H1 (cell line): ENCODE data around the gene APLP2. TPM values are rescaled to one million over a fixed set of nuclear protein-coding genes. Genes with fewer than 3 reads are reported as not detected.

Source experiments
- CTCF ChIA-PET: fragments of 300-600 bp; sonication (Branson Sonifier 250); formaldehyde crosslinking; loops from one replicate; lab custom pipeline; 2021; ENCODE audit not compliant: partially characterized antibody; lab: Charles Lee
- POLR2A ChIA-PET: fragments of 300-600 bp; sonication (Branson Sonifier 250); formaldehyde crosslinking; loops from one replicate; lab custom pipeline; 2021; ENCODE audit warnings: inconsistent platforms; ENCODE audit not compliant: partially characterized antibody; lab: Charles Lee
- DNase-seq, 2 experiments: peaks; one replicate each; pipeline versions ENCODE4 v3.0.0 to v3.0.0-alpha.2; 2010 to 2022; ENCODE audit warnings: low spot score in 2 of 2, low read depth in 1 of 2, mixed read lengths in 1 of 2
- FAIRE-seq: peaks from 2 replicates; lab custom pipeline; 2011; peaks lifted over from hg19 to GRCh38; lab: Jason Lieb, UNC
- H2AFZ ChIP-seq: 2 replicates; pipeline ENCODE4 v1.8.1; 2012; ENCODE audit warnings: low read length, inconsistent platforms
- H2AK5ac ChIP-seq: 2 replicates; pipeline ENCODE4 v1.6.1; 2013; ENCODE audit warnings: low read depth, low read length
- H2BK120ac ChIP-seq: replicated peaks from 2 replicates; pipeline ENCODE3; 2013; ENCODE audit warnings: low read depth, low read length, inconsistent platforms
- H2BK12ac ChIP-seq: 2 replicates; pipeline ENCODE4 v1.6.1; 2013; ENCODE audit warnings: low read depth, low read length
- H2BK15ac ChIP-seq: 2 replicates; pipeline ENCODE4 v1.6.1; 2013; ENCODE audit warnings: low read length
- H2BK20ac ChIP-seq: 2 replicates; pipeline ENCODE4 v1.6.1; 2013; ENCODE audit warnings: low read length
- H2BK5ac ChIP-seq: 2 replicates; pipeline ENCODE4 v1.6.1; 2013; ENCODE audit warnings: low read depth, low read length
- H3K14ac ChIP-seq: 2 replicates; pipeline ENCODE4 v1.6.1; 2013; ENCODE audit warnings: inconsistent platforms; ENCODE audit not compliant: insufficient read length
- H3K18ac ChIP-seq: 2 replicates; pipeline ENCODE4 v1.6.1; 2013; ENCODE audit warnings: low read length; ENCODE audit errors: extremely low read depth
- H3K23ac ChIP-seq: 2 replicates; pipeline ENCODE4 v1.6.1; 2013; ENCODE audit warnings: inconsistent platforms; ENCODE audit not compliant: insufficient read length
- H3K23me2 ChIP-seq: 2 replicates; pipeline ENCODE4 v1.6.1; 2013; ENCODE audit warnings: low read depth, low read length
- H3K27ac ChIP-seq: 2 replicates; pipeline ENCODE4 v1.6.1; 2011; ENCODE audit warnings: low read depth, low read length, inconsistent platforms
- H3K27me3 ChIP-seq, 4 experiments: replicated peaks in 1 of 4; 1 replicate in 1 of 4; 2 replicates in 3 of 4; pipeline versions ENCODE4 v1.6.1 to v1.8.1; 2011 to 2013; ENCODE audit warnings: low read length in 3 of 4, mild to moderate bottlenecking in 3 of 4, inconsistent platforms in 2 of 4, mixed read lengths in 2 of 4, moderate library complexity in 1 of 4; ENCODE audit not compliant: control insufficient read depth in 3 of 4, insufficient read depth in 3 of 4; ENCODE audit errors: extremely low read depth in 1 of 4
- H3K36me3 ChIP-seq, 4 experiments: 2 replicates each; pipeline versions ENCODE4 v1.6.1 to v1.8.1; 2011 to 2013; ENCODE audit warnings: mild to moderate bottlenecking in 4 of 4, low read length in 3 of 4, moderate library complexity in 2 of 4, control low read depth in 1 of 4, inconsistent platforms in 1 of 4; ENCODE audit not compliant: insufficient read depth in 4 of 4, control insufficient read depth in 2 of 4
- H3K4ac ChIP-seq: replicated peaks from 2 replicates; pipeline ENCODE3; 2013; ENCODE audit warnings: low read length, low read depth, mixed read lengths, inconsistent platforms; ENCODE audit not compliant: insufficient read length
- H3K4me1 ChIP-seq, 4 experiments: replicated peaks in 1 of 4; 1 replicate in 1 of 4; 2 replicates in 3 of 4; pipeline versions ENCODE4 v1.6.1 to v1.8.1; 2011 to 2013; ENCODE audit warnings: low read length in 3 of 4, inconsistent platforms in 2 of 4, mixed read lengths in 1 of 4; ENCODE audit not compliant: insufficient read depth in 4 of 4, control insufficient read depth in 3 of 4
- H3K4me2 ChIP-seq, 2 experiments: 2 replicates each; pipeline versions ENCODE4 v1.6.1 to v1.8.1; 2011 to 2013; ENCODE audit warnings: low read depth in 2 of 2, low read length in 2 of 2, control low read depth in 1 of 2, inconsistent platforms in 1 of 2, mild to moderate bottlenecking in 1 of 2; ENCODE audit not compliant: insufficient read depth in 1 of 2
- H3K4me3 ChIP-seq, 4 experiments: fragments of 200-600, 300-600 bp in 1 of 4; sonication (generic), shearing (Covaris generic), sonication (Bioruptor Twin) in 1 of 4; 2 replicates each; pipeline versions ENCODE4 v1.5.1 to v1.8.1; 2011 to 2016; ENCODE audit warnings: low read length in 4 of 4, low read depth in 3 of 4, control low read depth in 2 of 4, inconsistent platforms in 2 of 4, mild to moderate bottlenecking in 2 of 4, mixed read lengths in 1 of 4, moderate library complexity in 1 of 4; ENCODE audit not compliant: insufficient read depth in 2 of 4; ENCODE audit errors: extremely low read depth in 1 of 4
- H3K56ac ChIP-seq: replicated peaks from 2 replicates; pipeline ENCODE3; 2013; ENCODE audit warnings: low read depth, mild to moderate bottlenecking, mixed read lengths, low read length, inconsistent platforms; ENCODE audit not compliant: insufficient read length
- H3K79me1 ChIP-seq: 2 replicates; pipeline ENCODE4 v1.6.1; 2013; ENCODE audit warnings: low read depth, low read length, control low read depth
- H3K79me2 ChIP-seq, 2 experiments: 2 replicates each; pipeline versions ENCODE4 v1.6.1 to v1.8.1; 2012 to 2013; ENCODE audit warnings: low read length in 2 of 2, mild to moderate bottlenecking in 2 of 2, inconsistent platforms in 1 of 2; ENCODE audit not compliant: insufficient read depth in 2 of 2, control insufficient read depth in 1 of 2
- H3K9ac ChIP-seq, 4 experiments: replicated peaks in 1 of 4; 1 replicate in 1 of 4; 2 replicates in 3 of 4; pipeline versions ENCODE4 v1.6.1 to v1.8.1; 2011 to 2013; ENCODE audit warnings: low read depth in 3 of 4, low read length in 3 of 4, control low read depth in 2 of 4, mild to moderate bottlenecking in 2 of 4, moderate library complexity in 2 of 4, inconsistent platforms in 1 of 4; ENCODE audit errors: extremely low read depth in 1 of 4
- H3K9me3 ChIP-seq, 2 experiments: 2 replicates each; pipeline versions ENCODE4 v1.6.1 to v1.8.1; 2012 to 2013; ENCODE audit warnings: mild to moderate bottlenecking in 2 of 2, moderate library complexity in 2 of 2, control low read depth in 1 of 2, inconsistent platforms in 1 of 2, low read depth in 1 of 2, low read length in 1 of 2, mixed read lengths in 1 of 2; ENCODE audit not compliant: insufficient read depth in 2 of 2
- H4K20me1 ChIP-seq, 2 experiments: replicated peaks in 1 of 2; 2 replicates each; pipeline versions ENCODE3 to v1.8.1; 2011 to 2013; ENCODE audit warnings: inconsistent platforms in 2 of 2, low read length in 2 of 2, mild to moderate bottlenecking in 1 of 2; ENCODE audit not compliant: insufficient read depth in 2 of 2, control insufficient read depth in 1 of 2
- H4K5ac ChIP-seq: 2 replicates; pipeline ENCODE4 v1.6.1; 2013; ENCODE audit warnings: low read length, low read depth, mixed read lengths, inconsistent platforms; ENCODE audit not compliant: insufficient read length
- H4K8ac ChIP-seq: 2 replicates; pipeline ENCODE4 v1.8.0; 2013; ENCODE audit warnings: mild to moderate bottlenecking, moderate library complexity, low read length, inconsistent platforms; ENCODE audit not compliant: insufficient read depth; ENCODE audit errors: extremely low read depth
- H4K91ac ChIP-seq: replicated peaks from 2 replicates; pipeline ENCODE3; 2013; ENCODE audit warnings: low read length, mixed read lengths, inconsistent platforms; ENCODE audit not compliant: insufficient read length
- BACH1 ChIP-seq: IDR thresholded peaks from 2 replicates; pipeline ENCODE4 v1.6.1; 2012; ENCODE audit warnings: low read length, improper control_type of control experiment
- CBX5 ChIP-seq: fragments of 300-800, 300-1000 bp; sonication (generic); IDR thresholded peaks from 2 replicates; pipeline ENCODE4 v1.7.1; 2016; ENCODE audit warnings: antibody characterized with exemption, low read length, low read depth
- CREB1 ChIP-seq: IDR thresholded peaks from 2 replicates; pipeline ENCODE4 v1.6.1; 2012; ENCODE audit warnings: inconsistent platforms
- EP300 ChIP-seq, 2 experiments: IDR thresholded peaks; 1 replicate in 1 of 2; 2 replicates in 1 of 2; pipeline ENCODE4 v1.6.1; 2011 to 2012; ENCODE audit warnings: low read depth in 2 of 2, low read length in 2 of 2, mild to moderate bottlenecking in 2 of 2, borderline replicate concordance in 1 of 2, inconsistent platforms in 1 of 2, moderate library complexity in 1 of 2
- NANOG ChIP-seq: IDR thresholded peaks from 2 replicates; pipeline ENCODE4 v1.6.1; 2011; ENCODE audit warnings: low read length, low read depth, mild to moderate bottlenecking, inconsistent platforms; ENCODE audit not compliant: insufficient read depth, poor library complexity, severe bottlenecking
- RAD21 ChIP-seq, 2 experiments: IDR thresholded peaks in 1 of 2; conservative IDR thresholded peaks in 1 of 2; 2 replicates each; pipeline ENCODE4 v1.6.1; 2011; ENCODE audit warnings: low read depth in 2 of 2, low read length in 2 of 2, improper control_type of control experiment in 1 of 2, inconsistent platforms in 1 of 2, mild to moderate bottlenecking in 1 of 2, moderate library complexity in 1 of 2
- SRF ChIP-seq: IDR thresholded peaks from 2 replicates; pipeline ENCODE4 v1.6.1; 2011; ENCODE audit warnings: mild to moderate bottlenecking, low read depth, low read length, moderate library complexity
- SUZ12 ChIP-seq: fragments of 200-600 bp; sonication (generic); IDR thresholded peaks from 2 replicates; pipeline ENCODE4 v1.6.1; 2012; ENCODE audit warnings: mild to moderate bottlenecking, inconsistent platforms, low read length, moderate library complexity, mixed read lengths
- TEAD4 ChIP-seq: IDR thresholded peaks from 2 replicates; pipeline ENCODE4 v1.6.1; 2012; ENCODE audit warnings: low read depth, low read length, inconsistent platforms, mixed read lengths
- WGBS, 2 experiments: shearing (Covaris generic) in 1 of 2; methylation state at CpG; one replicate each; pipeline versions ENCODE4 v1.1.6 to v1.1.7; 2013 to 2015; ENCODE audit warnings: low lambda C conversion rate in 2 of 2, mixed read lengths in 2 of 2, inconsistent platforms in 1 of 2, low coverage in 1 of 2, missing lambda C conversion rate in 1 of 2; ENCODE audit not compliant: insufficient replicate concordance in 2 of 2, insufficient coverage in 1 of 2, insufficient read length in 1 of 2; ENCODE audit errors: extremely low coverage in 1 of 2, missing lambda C conversion rate in 1 of 2; 5-methylcytosine and 5-hydroxymethylcytosine counted together
- polyA plus RNA-seq, 7 experiments: library from polyadenylated mRNA; depleted of rRNA in 3 of 7; stranded (reverse) in 5 of 7; unstranded in 2 of 7; fragments of >200 nt in 5 of 7; fragments of 200-250 nt in 2 of 7; gene quantifications; 1 replicate in 5 of 7; 2 replicates in 1 of 7; 4 replicates in 1 of 7; pipeline versions ENCODE4 v1.2.1 to v1.2.3, GENCODE V29; 2011 to 2013; ENCODE audit warnings: missing spikeins in 2 of 7, mixed read lengths in 2 of 7
- total RNA-seq: library from RNA; stranded (reverse); fragmentation: NEBNext Ultra II Directional; extraction: Animal tissue kit (Norgen Biotek cat#: 25700); gene quantifications from 2 replicates; pipeline ENCODE4 v1.2.1, GENCODE V29; 2021

Gene APLP2
- total and polyA plus RNA-seq, 2 of the 8 experiments (the other 6 are each of a cell fraction or from before 2014, with no cell fraction given), result 222 to 315 TPM

DNA sequence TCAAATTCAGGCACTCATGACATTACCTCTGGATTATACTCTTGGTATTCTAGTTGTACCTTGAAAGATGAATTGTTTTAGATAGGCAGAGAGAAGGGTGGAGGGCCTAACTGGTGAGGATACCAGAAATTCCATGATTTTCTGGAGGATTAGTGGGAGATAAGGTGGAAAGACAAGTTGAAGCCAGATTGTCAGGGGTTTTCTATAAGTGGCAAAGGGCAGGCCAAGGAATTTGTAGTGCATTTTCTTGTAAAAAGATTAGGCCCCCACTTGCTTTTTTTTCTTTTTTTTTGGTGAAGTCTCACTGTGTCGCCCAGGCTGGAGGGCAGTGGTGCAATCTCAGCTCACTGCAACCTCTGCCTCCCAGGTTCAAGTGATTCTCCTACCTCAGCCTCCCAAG lies 38.6 kb upstream of the APLP2 start:
- Histone ChIP-seq H2BK120ac (no peak overlapping the region), H3K79me1 (no peaks in the 10 kb centered on the region), H2AFZ (no peak overlapping the region), H3K4me1 (no peaks in the 10 kb centered on the region; a peak in 1 of 7 replicates), H4K5ac (no peak overlapping the region), H2BK20ac (no peak overlapping the region), H3K23me2 (no peaks in the 10 kb centered on the region), H3K27ac (no peak overlapping the region), H3K36me3 (no peaks in the 10 kb centered on the region), H3K18ac (no peak overlapping the region), H3K4me2 (no peak overlapping the region), H3K27me3 (no peaks in the 10 kb centered on the region), H3K79me2 (no peaks in the 10 kb centered on the region), H3K9me3 (no peaks in the 10 kb centered on the region), H4K20me1 (no peaks in the 10 kb centered on the region), H2AK5ac (no peak overlapping the region), H3K4ac (no peak overlapping the region), H3K56ac (no peak overlapping the region), H3K9ac (no peak overlapping the region), H4K91ac (no peak overlapping the region), H3K4me3 (no peak overlapping the region), H2BK15ac (peak overlapping the region; percentile 34; the same call in 1 of the 2 replicates), H2BK5ac (no peak overlapping the region), H4K8ac (no peak overlapping the region), H2BK12ac (no peak overlapping the region), H3K23ac (no peak overlapping the region), H3K14ac (no peak overlapping the region)
- ChIA-PET CTCF (interaction anchor here (0.8 to 1.3 kb wide), 2 partner anchors 8 to 28 kb away, joined by 3 to 4 read pairs; no protein-coding TSS in a partner anchor), POLR2A (no interaction called here)
- no peak for TF ChIP-seq SRF
- no peak for TF ChIP-seq EP300 (IDR thresholded peaks at IDR 0.05; ENCODE audit: borderline replicate concordance in 1 of 2, low read depth in 2 of 2, low read length in 2 of 2)
- TF ChIP-seq BACH1, result no peak
- TF ChIP-seq NANOG, result no peak
- TF ChIP-seq CBX5, result no peak
- TF ChIP-seq TEAD4, result no peak
- TF ChIP-seq RAD21 (IDR thresholded peaks at IDR 0.05 in 1 of 2, conservative IDR thresholded peaks at IDR 0.05 in 1 of 2; ENCODE audit: low read depth in 2 of 2, low read length in 2 of 2), result no peak
- TF ChIP-seq CREB1, result no peak
- TF ChIP-seq SUZ12, result no peak
- DNase-seq, result no peak
- FAIRE-seq, result no peak
- WGBS, 2 experiments, result 93% methylated on average over 1 of the region's 1 CpG; no CpG with 5 or more reads in 1 of the 2 experiments
